Ishikawa (cell line): ENCODE results near the gene GPBAR1.

Experiments
- CREB1 ChIP-seq: IDR thresholded peaks from 2 replicates; pipeline ENCODE4 v1.6.1; 2012; ENCODE audit warnings: low read depth
- TAF1 ChIP-seq: IDR thresholded peaks from 2 replicates; pipeline ENCODE4 v1.6.1; 2012; ENCODE audit warnings: low read depth, mild to moderate bottlenecking
- TEAD4 ChIP-seq: IDR thresholded peaks from 2 replicates; pipeline ENCODE4 v1.6.1; 2012
- TF ChIP-seq, protein P1 (sequence below): IDR thresholded peaks from 2 replicates; pipeline ENCODE4 v1.6.1; 2012
- TF ChIP-seq, protein P2 (sequence below): IDR thresholded peaks from 2 replicates; pipeline ENCODE4 v1.6.1; 2012

DNA sequence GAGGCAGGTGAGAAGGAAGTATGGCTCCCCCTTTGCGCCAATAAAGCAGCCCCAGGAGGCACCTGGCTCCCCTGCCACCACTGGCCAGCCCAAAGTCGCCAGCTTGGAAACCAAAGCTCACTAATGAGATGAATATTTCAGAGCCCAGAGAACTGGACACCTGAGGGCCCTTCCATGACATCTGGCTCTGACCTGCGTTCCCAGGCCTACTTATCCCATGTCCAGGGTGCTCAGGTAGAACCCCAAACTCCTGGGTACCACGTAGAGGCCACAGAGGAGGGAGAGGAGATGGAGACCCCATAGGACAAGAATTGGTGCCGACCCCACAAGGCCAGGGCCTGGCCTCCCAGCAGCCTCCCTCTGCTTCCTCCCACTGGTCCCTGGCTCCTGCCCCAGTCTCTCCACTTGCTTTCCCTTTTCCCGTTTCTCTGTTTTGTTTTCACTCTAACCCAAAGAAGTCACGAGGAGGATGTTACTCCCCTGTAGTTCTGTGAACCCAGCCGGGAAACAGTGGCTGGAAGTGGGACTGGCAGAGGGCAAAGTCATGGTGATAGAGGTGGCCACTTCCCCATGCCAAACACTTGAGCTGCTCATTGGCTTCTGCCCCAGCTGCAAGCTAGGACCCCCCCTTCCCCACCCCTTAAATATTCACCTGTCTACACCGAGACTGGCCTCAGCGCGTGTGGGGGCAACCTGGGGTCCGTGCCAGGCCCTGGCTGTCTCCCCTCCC lies 30.7 kb downstream of the GPBAR1 start:
- TF ChIP-seq TEAD4 (no peak), CREB1 (no peak), TAF1 (no peak)
- TF ChIP-seq, protein P1, sequence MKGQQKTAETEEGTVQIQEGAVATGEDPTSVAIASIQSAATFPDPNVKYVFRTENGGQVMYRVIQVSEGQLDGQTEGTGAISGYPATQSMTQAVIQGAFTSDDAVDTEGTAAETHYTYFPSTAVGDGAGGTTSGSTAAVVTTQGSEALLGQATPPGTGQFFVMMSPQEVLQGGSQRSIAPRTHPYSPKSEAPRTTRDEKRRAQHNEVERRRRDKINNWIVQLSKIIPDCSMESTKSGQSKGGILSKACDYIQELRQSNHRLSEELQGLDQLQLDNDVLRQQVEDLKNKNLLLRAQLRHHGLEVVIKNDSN: no peak
- TF ChIP-seq, protein P2, sequence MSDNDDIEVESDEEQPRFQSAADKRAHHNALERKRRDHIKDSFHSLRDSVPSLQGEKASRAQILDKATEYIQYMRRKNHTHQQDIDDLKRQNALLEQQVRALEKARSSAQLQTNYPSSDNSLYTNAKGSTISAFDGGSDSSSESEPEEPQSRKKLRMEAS: no peak
